H1 (cell line): ENCODE results near the gene SMARCD1. TPM values are rescaled to one million over a fixed set of nuclear protein-coding genes. Genes with fewer than 3 reads are reported as not detected.

Experiments used
- CTCF ChIA-PET: fragments of 300-600 bp; sonication (Branson Sonifier 250); formaldehyde crosslinking; loops from one replicate; lab custom pipeline; 2021; ENCODE audit not compliant: partially characterized antibody; lab: Charles Lee
- POLR2A ChIA-PET: fragments of 300-600 bp; sonication (Branson Sonifier 250); formaldehyde crosslinking; loops from one replicate; lab custom pipeline; 2021; ENCODE audit warnings: inconsistent platforms; ENCODE audit not compliant: partially characterized antibody; lab: Charles Lee
- DNase-seq, 2 experiments: peaks; one replicate each; pipeline versions ENCODE4 v3.0.0 to v3.0.0-alpha.2; 2010 to 2022; ENCODE audit warnings: low spot score in 2 of 2, low read depth in 1 of 2, mixed read lengths in 1 of 2
- FAIRE-seq: peaks from 2 replicates; lab custom pipeline; 2011; peaks lifted over from hg19 to GRCh38; lab: Jason Lieb, UNC
- H2AFZ ChIP-seq: 2 replicates; pipeline ENCODE4 v1.8.1; 2012; ENCODE audit warnings: low read length, inconsistent platforms
- H2AK5ac ChIP-seq: 2 replicates; pipeline ENCODE4 v1.6.1; 2013; ENCODE audit warnings: low read depth, low read length
- H2BK120ac ChIP-seq: replicated peaks from 2 replicates; pipeline ENCODE3; 2013; ENCODE audit warnings: low read depth, low read length, inconsistent platforms
- H2BK12ac ChIP-seq: 2 replicates; pipeline ENCODE4 v1.6.1; 2013; ENCODE audit warnings: low read depth, low read length
- H2BK15ac ChIP-seq: 2 replicates; pipeline ENCODE4 v1.6.1; 2013; ENCODE audit warnings: low read length
- H2BK20ac ChIP-seq: 2 replicates; pipeline ENCODE4 v1.6.1; 2013; ENCODE audit warnings: low read length
- H2BK5ac ChIP-seq: 2 replicates; pipeline ENCODE4 v1.6.1; 2013; ENCODE audit warnings: low read depth, low read length
- H3K14ac ChIP-seq: 2 replicates; pipeline ENCODE4 v1.6.1; 2013; ENCODE audit warnings: inconsistent platforms; ENCODE audit not compliant: insufficient read length
- H3K18ac ChIP-seq: 2 replicates; pipeline ENCODE4 v1.6.1; 2013; ENCODE audit warnings: low read length; ENCODE audit errors: extremely low read depth
- H3K23ac ChIP-seq: 2 replicates; pipeline ENCODE4 v1.6.1; 2013; ENCODE audit warnings: inconsistent platforms; ENCODE audit not compliant: insufficient read length
- H3K23me2 ChIP-seq: 2 replicates; pipeline ENCODE4 v1.6.1; 2013; ENCODE audit warnings: low read depth, low read length
- H3K27ac ChIP-seq: 2 replicates; pipeline ENCODE4 v1.6.1; 2011; ENCODE audit warnings: low read depth, low read length, inconsistent platforms
- H3K27me3 ChIP-seq, 4 experiments: replicated peaks in 1 of 4; 1 replicate in 1 of 4; 2 replicates in 3 of 4; pipeline versions ENCODE4 v1.6.1 to v1.8.1; 2011 to 2013; ENCODE audit warnings: low read length in 3 of 4, mild to moderate bottlenecking in 3 of 4, inconsistent platforms in 2 of 4, mixed read lengths in 2 of 4, moderate library complexity in 1 of 4; ENCODE audit not compliant: control insufficient read depth in 3 of 4, insufficient read depth in 3 of 4; ENCODE audit errors: extremely low read depth in 1 of 4
- H3K36me3 ChIP-seq, 4 experiments: 2 replicates each; pipeline versions ENCODE4 v1.6.1 to v1.8.1; 2011 to 2013; ENCODE audit warnings: mild to moderate bottlenecking in 4 of 4, low read length in 3 of 4, moderate library complexity in 2 of 4, control low read depth in 1 of 4, inconsistent platforms in 1 of 4; ENCODE audit not compliant: insufficient read depth in 4 of 4, control insufficient read depth in 2 of 4
- H3K4ac ChIP-seq: replicated peaks from 2 replicates; pipeline ENCODE3; 2013; ENCODE audit warnings: low read length, low read depth, mixed read lengths, inconsistent platforms; ENCODE audit not compliant: insufficient read length
- H3K4me1 ChIP-seq, 4 experiments: replicated peaks in 1 of 4; 1 replicate in 1 of 4; 2 replicates in 3 of 4; pipeline versions ENCODE4 v1.6.1 to v1.8.1; 2011 to 2013; ENCODE audit warnings: low read length in 3 of 4, inconsistent platforms in 2 of 4, mixed read lengths in 1 of 4; ENCODE audit not compliant: insufficient read depth in 4 of 4, control insufficient read depth in 3 of 4
- H3K4me2 ChIP-seq, 2 experiments: 2 replicates each; pipeline versions ENCODE4 v1.6.1 to v1.8.1; 2011 to 2013; ENCODE audit warnings: low read depth in 2 of 2, low read length in 2 of 2, control low read depth in 1 of 2, inconsistent platforms in 1 of 2, mild to moderate bottlenecking in 1 of 2; ENCODE audit not compliant: insufficient read depth in 1 of 2
- H3K4me3 ChIP-seq, 4 experiments: fragments of 200-600, 300-600 bp in 1 of 4; sonication (generic), shearing (Covaris generic), sonication (Bioruptor Twin) in 1 of 4; 2 replicates each; pipeline versions ENCODE4 v1.5.1 to v1.8.1; 2011 to 2016; ENCODE audit warnings: low read length in 4 of 4, low read depth in 3 of 4, control low read depth in 2 of 4, inconsistent platforms in 2 of 4, mild to moderate bottlenecking in 2 of 4, mixed read lengths in 1 of 4, moderate library complexity in 1 of 4; ENCODE audit not compliant: insufficient read depth in 2 of 4; ENCODE audit errors: extremely low read depth in 1 of 4
- H3K56ac ChIP-seq: replicated peaks from 2 replicates; pipeline ENCODE3; 2013; ENCODE audit warnings: low read depth, mild to moderate bottlenecking, mixed read lengths, low read length, inconsistent platforms; ENCODE audit not compliant: insufficient read length
- H3K79me1 ChIP-seq: 2 replicates; pipeline ENCODE4 v1.6.1; 2013; ENCODE audit warnings: low read depth, low read length, control low read depth
- H3K79me2 ChIP-seq, 2 experiments: 2 replicates each; pipeline versions ENCODE4 v1.6.1 to v1.8.1; 2012 to 2013; ENCODE audit warnings: low read length in 2 of 2, mild to moderate bottlenecking in 2 of 2, inconsistent platforms in 1 of 2; ENCODE audit not compliant: insufficient read depth in 2 of 2, control insufficient read depth in 1 of 2
- H3K9ac ChIP-seq, 4 experiments: replicated peaks in 1 of 4; 1 replicate in 1 of 4; 2 replicates in 3 of 4; pipeline versions ENCODE4 v1.6.1 to v1.8.1; 2011 to 2013; ENCODE audit warnings: low read depth in 3 of 4, low read length in 3 of 4, control low read depth in 2 of 4, mild to moderate bottlenecking in 2 of 4, moderate library complexity in 2 of 4, inconsistent platforms in 1 of 4; ENCODE audit errors: extremely low read depth in 1 of 4
- H3K9me3 ChIP-seq, 2 experiments: 2 replicates each; pipeline versions ENCODE4 v1.6.1 to v1.8.1; 2012 to 2013; ENCODE audit warnings: mild to moderate bottlenecking in 2 of 2, moderate library complexity in 2 of 2, control low read depth in 1 of 2, inconsistent platforms in 1 of 2, low read depth in 1 of 2, low read length in 1 of 2, mixed read lengths in 1 of 2; ENCODE audit not compliant: insufficient read depth in 2 of 2
- H4K20me1 ChIP-seq, 2 experiments: replicated peaks in 1 of 2; 2 replicates each; pipeline versions ENCODE3 to v1.8.1; 2011 to 2013; ENCODE audit warnings: inconsistent platforms in 2 of 2, low read length in 2 of 2, mild to moderate bottlenecking in 1 of 2; ENCODE audit not compliant: insufficient read depth in 2 of 2, control insufficient read depth in 1 of 2
- H4K5ac ChIP-seq: 2 replicates; pipeline ENCODE4 v1.6.1; 2013; ENCODE audit warnings: low read length, low read depth, mixed read lengths, inconsistent platforms; ENCODE audit not compliant: insufficient read length
- H4K8ac ChIP-seq: 2 replicates; pipeline ENCODE4 v1.8.0; 2013; ENCODE audit warnings: mild to moderate bottlenecking, moderate library complexity, low read length, inconsistent platforms; ENCODE audit not compliant: insufficient read depth; ENCODE audit errors: extremely low read depth
- H4K91ac ChIP-seq: replicated peaks from 2 replicates; pipeline ENCODE3; 2013; ENCODE audit warnings: low read length, mixed read lengths, inconsistent platforms; ENCODE audit not compliant: insufficient read length
- SAP30 ChIP-seq: fragments of 300-600 bp; sonication (generic); IDR thresholded peaks from 2 replicates; pipeline ENCODE4 v1.7.1; 2012; ENCODE audit warnings: low read length, moderate library complexity, mild to moderate bottlenecking, inconsistent platforms; ENCODE audit not compliant: insufficient read depth, insufficient replicate concordance
- WGBS, 2 experiments: shearing (Covaris generic) in 1 of 2; methylation state at CpG; one replicate each; pipeline versions ENCODE4 v1.1.6 to v1.1.7; 2013 to 2015; ENCODE audit warnings: low lambda C conversion rate in 2 of 2, mixed read lengths in 2 of 2, inconsistent platforms in 1 of 2, low coverage in 1 of 2, missing lambda C conversion rate in 1 of 2; ENCODE audit not compliant: insufficient replicate concordance in 2 of 2, insufficient coverage in 1 of 2, insufficient read length in 1 of 2; ENCODE audit errors: extremely low coverage in 1 of 2, missing lambda C conversion rate in 1 of 2; 5-methylcytosine and 5-hydroxymethylcytosine counted together
- polyA plus RNA-seq, 7 experiments: library from polyadenylated mRNA; depleted of rRNA in 3 of 7; stranded (reverse) in 5 of 7; unstranded in 2 of 7; fragments of >200 nt in 5 of 7; fragments of 200-250 nt in 2 of 7; gene quantifications; 1 replicate in 5 of 7; 2 replicates in 1 of 7; 4 replicates in 1 of 7; pipeline versions ENCODE4 v1.2.1 to v1.2.3, GENCODE V29; 2011 to 2013; ENCODE audit warnings: missing spikeins in 2 of 7, mixed read lengths in 2 of 7
- total RNA-seq: library from RNA; stranded (reverse); fragmentation: NEBNext Ultra II Directional; extraction: Animal tissue kit (Norgen Biotek cat#: 25700); gene quantifications from 2 replicates; pipeline ENCODE4 v1.2.1, GENCODE V29; 2021

Gene SMARCD1
- total and polyA plus RNA-seq, 2 of the 8 experiments (the other 6 are each of a cell fraction or from before 2014, with no cell fraction given): 128 to 130 TPM

DNA sequence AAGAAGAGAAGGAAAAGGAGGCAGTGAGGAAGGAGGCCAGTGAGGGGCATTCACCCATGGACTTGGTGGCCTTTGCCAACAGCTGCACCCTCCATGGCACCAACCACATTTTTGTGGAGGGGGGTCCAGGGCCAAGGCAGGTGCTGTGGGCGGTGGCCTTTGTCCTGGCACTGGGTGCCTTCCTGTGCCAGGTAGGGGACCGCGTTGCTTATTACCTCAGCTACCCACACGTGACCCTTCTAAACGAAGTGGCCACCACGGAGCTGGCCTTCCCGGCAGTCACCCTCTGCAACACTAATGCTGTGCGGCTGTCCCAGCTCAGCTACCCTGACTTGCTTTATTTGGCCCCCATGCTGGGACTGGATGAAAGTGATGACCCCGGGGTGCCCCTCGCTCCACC is 11.4 kb upstream of the SMARCD1 start:
- no peak for TF ChIP-seq SAP30
- TF ChIP-seq, all 59 proteins: peak for 0
- ChIA-PET CTCF (interaction anchor here (0.6 to 27.3 kb wide), 16 partner anchors 11 to 241 kb away, joined by 3 to 625 read pairs (median 6); partner anchors contain the start of genes AQP6, ASIC1, COX14 and GPD1), POLR2A (interaction anchor here (0.9 to 3.7 kb wide), 3 partner anchors 11 to 16 kb away, joined by 3 to 30 read pairs (median 4); partner anchors contain the start of gene SMARCD1)
- Histone ChIP-seq H2AK5ac (no peak overlapping the region), H4K8ac (no peak overlapping the region), H3K4me3 (no peak overlapping the region), H3K27ac (no peak overlapping the region), H3K9me3 (no peaks in the 10 kb centered on the region), H2BK120ac (no peak overlapping the region), H4K5ac (no peak overlapping the region), H3K4me1 (peaks cover 0 to 6% (median 3%) of the 10 kb centered on the region in 4 experiments; a peak in 5 of 7 replicates), H3K79me1 (no peaks in the 10 kb centered on the region), H4K91ac (no peak overlapping the region), H3K4ac (no peak overlapping the region), H3K4me2 (no peak overlapping the region), H3K56ac (no peak overlapping the region), H3K14ac (no peak overlapping the region), H2BK20ac (no peak overlapping the region), H3K36me3 (no peaks in the 10 kb centered on the region), H3K23me2 (no peaks in the 10 kb centered on the region; the same call in 1 of the 2 replicates), H2BK15ac (no peak overlapping the region), H3K23ac (no peak overlapping the region), H3K18ac (no peak overlapping the region), H2BK12ac (no peak overlapping the region), H2AFZ (no peak overlapping the region), H4K20me1 (no peaks in the 10 kb centered on the region), H3K27me3 (no peaks in the 10 kb centered on the region; a peak in 1 of 7 replicates), H2BK5ac (no peak overlapping the region), H3K9ac (no peak overlapping the region), H3K79me2 (no peaks in the 10 kb centered on the region)
- 86% methylated on average over 9 of the region's 10 CpGs; no CpG with 5 or more reads in 1 of the 2 experiments for WGBS, 2 experiments
- DNase-seq: no peak
- no peak for FAIRE-seq
